Activated T-helper 1 cell treated with Interleukin-2 at 50 U/mL for 16 hours (primary cell): Measurements from ENCODE around the gene GON4L.
"Not testable (repeated sequence)": the region's sequence is repeated elsewhere in the genome, so short reads cannot be mapped to it uniquely, and the experiment has no call there.

Experiments used
- DNase-seq: peaks from one replicate; pipeline ENCODE4 v3.0.0-alpha.2; 2020; ENCODE audit warnings: low read depth

Gene GON4L

GRCh38 chr1:155856975-155857930, at the start of gene GON4L:
TSS of gene GON4L (minus strand) at chr1:155857214. CDS start at chr1:155853780, 3,434 bp downstream.
- DNase-seq, result peak; percentile 84

GRCh38 chr1:155904261-155904660, 47.2 kb upstream of the GON4L start:
- DNase-seq, result no peak

- no peak for DNase-seq
These were observed 43.1 kb upstream of the GON4L start for GRCh38 chr1:155900161-155900560.

GRCh38 chr1:155899683-155900082, 42.7 kb upstream of the GON4L start:
- no peak for DNase-seq

- no peak for DNase-seq
These were observed 41.9 kb upstream of the GON4L start for GRCh38 chr1:155898888-155899287.

GRCh38 chr1:155897746-155898145, 40.7 kb upstream of the GON4L start:
- no peak for DNase-seq

GRCh38 chr1:155896476-155896875, 39.5 kb upstream of the GON4L start:
- not testable (repeated sequence) for DNase-seq

- not testable (repeated sequence) for DNase-seq
These were observed 38.6 kb upstream of the GON4L start for GRCh38 chr1:155895617-155896016.

GRCh38 chr1:155893389-155894142, 36.6 kb upstream of the GON4L start:
- DNase-seq, result no peak

GRCh38 chr1:155892796-155893195, 35.8 kb upstream of the GON4L start:
- no peak for DNase-seq

- DNase-seq, result no peak
These were observed 33.2 kb upstream of the GON4L start for GRCh38 chr1:155890251-155890650.

- DNase-seq, result no peak
These were observed 32.6 kb upstream of the GON4L start for GRCh38 chr1:155889566-155889965.

- no peak for DNase-seq
These were observed 31.5 kb upstream of the GON4L start for GRCh38 chr1:155888481-155888880.

- DNase-seq, result no peak
These were observed 28.0 kb upstream of the GON4L start for GRCh38 chr1:155884982-155885381.

GRCh38 chr1:155884031-155884960, 27.3 kb upstream of the GON4L start:
- no peak for DNase-seq

- DNase-seq, result no peak
These were observed 25.8 kb upstream of the GON4L start for GRCh38 chr1:155882766-155883165.

- DNase-seq, result no peak
These were observed 25.2 kb upstream of the GON4L start for GRCh38 chr1:155882235-155882634.

GRCh38 chr1:155880950-155881349, 23.9 kb upstream of the GON4L start:
- DNase-seq, result no peak

- no peak for DNase-seq
These were observed 23.2 kb upstream of the GON4L start for GRCh38 chr1:155880251-155880650.

GRCh38 chr1:155877945-155878344, 20.9 kb upstream of the GON4L start:
- DNase-seq, result no peak

GRCh38 chr1:155873860-155874259, 16.8 kb upstream of the GON4L start:
- no peak for DNase-seq

- no peak for DNase-seq
These were observed 15.5 kb upstream of the GON4L start for GRCh38 chr1:155872527-155872926.
